ENCODE data around the gene NSF. TPM values are rescaled to one million over a fixed set of nuclear protein-coding genes. Genes with fewer than 3 reads are reported as not detected.

Gene NSF
- total RNA-seq (2022; extraction: Qiagen RNA extraction): 18.4 to 23.5 TPM (median 21.5 TPM) in 5 replicates

DNA sequence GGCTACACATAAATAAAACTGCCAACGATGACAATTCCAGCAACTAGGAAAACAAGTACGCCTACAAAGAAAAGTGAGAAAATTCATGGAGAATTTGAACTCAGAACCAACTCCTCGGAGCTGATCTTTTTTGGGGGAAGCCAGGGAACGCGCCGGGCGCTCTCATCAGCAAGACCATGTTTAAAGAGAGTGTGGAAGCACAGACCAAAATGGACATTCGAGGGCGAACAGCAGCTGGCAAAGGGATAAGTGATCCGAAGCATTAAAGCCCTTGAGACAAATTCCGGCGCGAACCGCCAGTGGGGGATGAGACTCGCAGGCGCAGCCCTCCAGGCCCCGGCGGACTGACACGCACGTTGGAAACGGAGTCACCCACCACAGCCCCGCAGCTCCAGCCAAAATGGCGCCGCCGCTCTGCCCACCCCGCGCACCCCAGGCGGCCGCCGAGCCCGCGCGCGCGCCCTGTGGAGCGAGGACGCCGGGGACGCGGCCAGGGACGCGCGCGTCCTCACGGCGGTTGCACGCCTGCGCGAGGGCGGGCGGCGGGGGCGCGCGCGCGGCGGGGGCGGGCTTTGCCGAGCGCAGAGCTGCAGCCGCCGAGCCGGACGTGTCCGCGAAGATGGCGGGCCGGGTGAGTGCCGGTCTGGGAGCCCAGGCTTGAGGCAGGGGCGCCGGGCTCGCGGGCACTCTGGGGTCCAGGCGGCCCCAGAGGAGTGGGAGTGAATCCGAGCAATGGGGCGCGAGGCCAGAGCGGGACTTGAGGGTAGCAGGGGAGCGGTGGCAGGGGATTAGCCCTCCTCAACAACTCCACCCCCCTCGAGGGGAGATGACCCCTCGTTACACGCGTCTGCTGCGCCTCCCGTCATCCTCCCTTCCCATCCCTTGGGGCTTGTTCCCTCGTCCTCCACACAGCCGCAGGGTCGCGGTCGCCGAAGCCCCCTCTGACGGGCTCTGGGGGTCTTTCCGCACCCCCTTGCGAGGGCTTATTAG is at the start of gene NSF:
NSF (plus strand) TSS at position 513 of the 990 bp plus-strand sequence; CDS start at position 620, 107 bp downstream.

DNA sequence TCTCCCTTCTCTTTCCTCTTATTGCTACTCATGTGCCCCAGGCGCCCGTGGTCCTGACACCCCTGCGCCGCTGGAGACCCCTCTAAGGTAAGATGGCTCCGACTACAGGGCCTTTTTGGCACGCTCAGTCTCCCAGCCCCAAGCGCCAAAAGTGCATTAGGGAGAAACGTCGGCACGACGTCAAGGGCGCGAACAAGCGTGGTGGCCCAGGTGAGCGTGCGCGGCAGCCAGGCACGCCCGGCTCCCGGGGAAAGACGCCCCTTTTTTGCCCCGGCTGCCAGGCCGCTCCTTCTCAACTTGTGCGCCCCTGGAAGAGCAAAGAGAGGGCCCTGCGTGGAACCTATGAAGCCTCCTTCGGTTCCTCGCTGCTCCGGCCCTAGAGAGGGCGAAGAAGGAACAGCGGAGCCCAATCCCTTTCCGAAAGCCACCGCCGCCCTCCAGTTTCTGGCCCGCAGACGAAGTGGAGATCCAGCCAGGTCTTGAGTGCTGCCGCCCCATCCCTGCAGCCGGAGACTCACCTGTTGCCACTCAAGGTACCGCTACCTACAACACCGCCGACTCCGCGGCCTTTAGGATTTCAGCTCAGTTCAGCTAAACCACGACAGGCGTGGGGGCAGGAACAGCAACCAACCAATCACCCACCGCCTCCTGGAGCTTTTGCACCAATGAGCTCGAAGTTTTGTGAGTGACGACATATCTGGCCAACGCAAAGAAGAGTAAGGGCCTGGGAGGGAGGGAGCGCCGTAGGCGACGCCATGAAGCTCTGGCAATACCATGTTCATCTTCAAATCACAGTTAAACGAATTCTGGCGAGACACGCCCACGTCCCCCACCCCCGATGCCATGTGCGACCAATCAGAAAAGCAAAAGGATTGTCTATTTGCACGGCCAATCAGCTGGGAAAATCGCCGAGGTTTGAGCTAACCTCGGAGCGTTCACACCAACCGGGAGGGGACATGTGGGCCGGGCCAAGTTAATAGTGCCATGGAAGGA is 11.1 kb upstream of the NSF start, which contains the start of gene ARL17A:
ARL17A (minus strand) TSS at position 609 of the 993 bp plus-strand sequence. CDS start 3,369 bp downstream, outside the sequence.

Other genes starting within 250 kb of the NSF start
- gene ARL17B, start 228.9 kb upstream of the NSF start, total RNA-seq (2022; extraction: Qiagen RNA extraction): 6.2 to 6.6 TPM (median 6.5 TPM) in 5 replicates
- 2.8 to 3.9 TPM (median 3.4 TPM) in 5 replicates for gene LRRC37A2, start 78.2 kb upstream of the NSF start, total RNA-seq (2022; extraction: Qiagen RNA extraction)
- gene ARL17A, start 11.0 kb upstream of the NSF start, total RNA-seq (2022; extraction: Qiagen RNA extraction): 3.6 to 5.3 TPM (median 4.6 TPM) in 5 replicates
- 4.2 to 5.6 TPM (median 5.0 TPM) in 5 replicates for gene WNT3, start 228.0 kb downstream of the NSF start, total RNA-seq (2022; extraction: Qiagen RNA extraction)